NCI-H2107 treated with DMSO at 0.1 percent for 48 hours (cell line): ENCODE measurements around the gene SLC19A1.

Experiments
- DNase-seq: peaks from one replicate; lab custom pipeline; 2025; ENCODE audit not compliant: unreplicated experiment; lab: John Stamatoyannopoulos, UW

The SLC19A1 gene

DNA sequence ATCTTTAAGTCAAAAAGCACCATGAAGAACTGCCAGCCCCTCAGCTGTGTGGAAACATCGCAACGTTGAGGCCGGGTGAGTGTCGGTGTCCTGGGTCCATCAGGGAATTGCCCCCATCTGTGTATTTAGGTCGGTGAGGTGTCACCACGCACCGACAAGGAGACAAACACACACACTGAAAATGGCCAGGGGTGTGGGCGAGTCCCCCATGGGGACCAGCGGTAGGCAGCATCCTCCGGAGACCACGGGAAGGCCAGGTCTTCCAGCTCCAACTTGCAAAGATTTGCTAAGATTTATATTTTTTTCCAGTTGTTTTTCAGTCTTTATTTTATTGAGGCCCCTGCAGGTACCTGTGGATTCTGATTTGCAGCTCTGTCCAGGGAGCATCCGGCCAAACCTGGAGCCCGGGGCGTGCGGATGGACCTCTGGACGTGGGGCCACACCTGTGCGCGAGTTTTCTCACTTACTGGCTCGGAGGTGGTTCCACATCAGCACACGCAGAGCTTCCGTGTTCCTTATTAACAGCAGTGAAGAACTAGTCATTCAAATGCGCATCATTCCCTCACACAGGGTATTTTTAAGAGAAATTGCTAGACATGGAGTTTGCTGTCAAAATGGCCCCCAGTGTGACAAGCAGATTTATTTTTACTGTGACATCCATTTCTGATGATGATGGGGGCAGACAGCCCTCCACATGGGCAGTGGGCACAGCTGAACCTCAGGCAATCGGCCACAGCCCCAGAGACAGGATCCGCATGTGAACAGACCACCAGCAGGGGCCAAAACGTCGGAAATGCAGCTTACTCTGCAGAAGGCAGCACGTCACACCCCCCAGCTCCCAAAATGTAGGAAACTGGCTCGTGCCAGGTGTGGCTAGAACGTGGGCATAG is 17.2 kb upstream of the SLC19A1 start:
- no peak for DNase-seq

DNA sequence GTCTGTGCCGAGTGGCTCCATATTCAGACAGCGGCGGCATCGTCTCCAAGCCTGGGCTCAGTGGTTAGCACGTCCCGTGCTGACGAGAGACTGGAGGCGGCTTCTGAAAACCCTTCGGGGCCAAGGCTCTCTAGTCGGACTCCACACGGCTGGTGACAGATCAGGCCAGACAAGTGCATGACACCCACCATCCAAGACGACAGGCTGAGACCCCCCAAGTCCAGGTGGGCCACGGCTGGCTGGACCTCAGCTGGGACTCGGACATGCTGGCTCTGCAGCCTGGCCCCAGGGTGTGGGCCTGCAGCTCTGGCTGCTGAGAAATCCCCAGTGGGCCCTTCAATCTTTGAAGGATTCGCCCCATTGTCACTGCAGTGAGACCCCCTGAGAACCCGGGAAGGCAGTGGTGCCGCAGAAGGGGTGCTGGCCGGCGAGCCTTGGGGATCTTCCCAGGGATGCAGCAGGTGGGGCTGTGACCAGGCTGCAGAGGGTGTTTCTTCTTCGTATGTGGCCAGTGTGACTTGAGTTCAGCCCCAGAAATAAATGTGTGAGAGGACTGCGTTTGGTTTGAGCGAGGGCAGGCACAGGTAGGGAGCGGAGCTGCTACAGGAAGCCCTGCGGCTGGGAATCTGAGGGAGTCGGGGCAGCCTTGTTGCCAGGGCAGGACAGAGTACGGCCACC is 15.9 kb upstream of the SLC19A1 start:
- no peak for DNase-seq

DNA sequence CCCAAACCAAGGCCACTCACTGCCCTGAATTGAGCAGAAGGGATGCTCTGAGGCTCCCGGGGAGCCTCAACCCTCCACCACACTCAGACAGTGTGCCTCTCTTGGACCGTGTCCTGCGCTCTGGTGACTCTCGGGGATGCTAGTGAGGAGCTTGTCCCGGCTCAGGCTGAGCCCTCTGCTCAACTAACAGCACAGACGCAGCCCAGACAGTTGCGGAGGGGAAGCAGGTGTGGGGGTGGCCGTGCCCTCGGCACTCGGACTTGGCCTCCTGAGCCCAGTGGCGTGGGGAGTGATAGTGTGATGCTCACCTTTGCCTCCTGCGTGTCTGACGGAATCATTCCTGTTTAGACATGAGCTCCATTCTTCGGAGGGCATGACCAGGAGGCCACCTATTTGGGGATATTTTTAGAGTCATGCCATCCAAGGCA is 15.4 kb upstream of the SLC19A1 start:
- DNase-seq, result no peak

DNA sequence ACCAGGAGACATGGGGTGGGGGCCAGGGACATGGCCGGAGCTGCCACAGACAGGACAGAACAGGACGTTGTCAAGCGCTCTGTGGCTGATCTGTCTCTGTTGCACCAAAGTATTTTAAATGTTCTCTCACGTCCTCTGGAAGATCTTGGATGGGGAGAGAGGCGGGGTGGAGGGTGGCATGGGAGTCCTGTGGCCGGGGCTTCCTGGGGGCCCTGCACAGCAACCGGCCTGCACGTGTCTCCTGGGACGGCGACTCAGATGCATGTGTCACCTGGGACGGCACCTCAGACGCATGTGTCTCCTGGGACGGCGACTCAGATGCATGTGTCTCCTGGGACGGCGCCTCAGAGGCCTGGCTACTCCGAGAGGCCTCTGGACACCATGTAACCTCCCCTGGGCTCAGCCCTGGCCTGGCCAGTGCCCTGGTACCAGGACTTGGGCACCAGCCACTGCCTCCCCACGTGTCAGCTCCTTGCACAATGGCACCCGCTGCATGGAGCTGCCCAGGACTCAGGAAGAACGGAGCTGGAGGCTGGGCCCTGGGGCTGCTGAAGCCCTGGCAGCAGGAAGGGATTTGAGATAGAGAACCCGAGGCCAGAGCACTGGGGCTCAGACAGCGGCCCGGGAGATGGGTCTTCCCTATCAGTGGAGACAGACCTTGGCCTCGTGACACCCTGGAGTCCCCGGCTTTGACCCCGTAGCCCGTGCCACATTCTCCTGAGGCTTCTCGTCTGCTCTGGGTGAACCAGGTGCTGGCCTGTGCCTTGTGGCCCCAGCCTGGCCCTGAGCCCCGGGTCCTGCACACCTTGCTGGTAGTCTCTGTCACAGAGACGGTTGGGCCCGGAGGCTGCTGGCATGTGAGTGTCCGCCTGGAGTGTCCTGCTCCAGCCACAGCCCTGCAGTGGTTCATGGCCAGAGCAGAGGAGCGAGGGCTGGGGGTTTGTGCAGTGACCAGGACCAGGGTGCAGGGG is 14.7 kb upstream of the SLC19A1 start:
- no peak for DNase-seq

DNA sequence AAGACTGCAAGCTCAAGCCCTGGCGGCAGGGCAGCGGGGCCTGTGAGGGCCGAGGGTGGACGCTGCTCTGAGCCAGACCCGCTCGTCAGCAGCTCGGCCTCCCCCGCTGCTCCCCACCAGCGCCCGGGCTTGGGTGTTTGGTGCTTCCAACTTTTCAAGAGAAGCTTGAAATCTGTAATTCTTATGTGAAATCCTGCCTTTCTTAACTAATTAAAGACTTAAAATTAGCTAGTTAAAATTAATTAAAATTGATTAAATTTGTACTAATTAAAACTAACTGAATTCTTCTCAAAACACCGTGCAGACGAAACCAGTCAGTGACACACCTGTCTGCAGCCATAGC is 14.0 kb upstream of the SLC19A1 start:
- DNase-seq, result no peak

DNA sequence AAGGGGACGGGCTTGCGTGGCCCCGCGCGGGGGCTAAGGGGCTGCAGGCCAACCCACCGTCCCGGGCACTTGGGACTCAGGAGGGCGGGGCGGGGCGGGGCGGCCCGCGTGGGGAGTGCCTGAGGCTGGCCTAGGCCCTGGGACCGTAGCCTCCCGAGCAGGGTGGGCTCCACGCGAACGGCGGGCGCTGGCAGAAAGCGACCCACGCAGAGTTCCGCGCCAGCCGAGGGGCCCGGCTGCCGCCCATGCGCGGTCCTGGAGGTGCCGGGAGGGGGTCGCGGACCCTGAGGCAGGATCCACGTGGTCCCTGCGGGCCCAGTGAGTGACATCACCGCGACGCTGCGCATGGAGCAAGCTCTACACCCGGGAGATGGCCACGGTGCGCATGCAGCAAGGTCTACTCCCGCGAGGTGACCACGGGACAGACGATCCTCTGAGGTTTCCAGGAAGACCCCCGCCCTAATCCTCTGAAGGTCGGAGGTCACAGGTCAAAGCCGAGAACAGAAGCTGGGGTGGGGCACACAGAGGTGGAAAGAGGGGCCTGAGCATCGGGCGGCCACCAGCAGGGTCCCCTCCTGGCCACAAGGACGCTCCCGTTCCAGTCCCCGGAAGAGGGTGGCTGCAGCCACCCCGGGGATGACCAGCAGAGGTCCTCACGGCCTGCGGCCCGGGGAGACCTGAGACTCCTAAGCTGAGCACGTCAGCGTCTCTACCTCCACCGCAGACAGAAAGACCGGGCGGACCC is 13.5 kb upstream of the SLC19A1 start:
- peak; percentile 9 for DNase-seq

DNA sequence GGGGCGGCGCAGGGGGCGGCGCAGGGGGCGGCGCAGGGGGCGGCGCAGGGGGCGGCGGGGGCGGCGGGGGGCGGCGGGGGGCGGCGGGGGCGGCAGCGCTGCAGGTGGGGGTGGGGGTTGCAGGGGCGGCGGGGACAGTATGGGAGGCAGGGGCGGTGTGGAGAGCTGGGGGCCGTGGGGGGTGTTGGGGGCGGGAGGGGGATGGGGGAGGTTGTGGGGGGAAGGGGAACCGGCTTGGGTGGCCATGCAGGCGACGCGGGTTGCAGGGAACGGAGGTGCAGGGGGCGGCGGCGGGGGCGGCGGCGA is 13.0 kb upstream of the SLC19A1 start:
- DNase-seq, result no peak

DNA sequence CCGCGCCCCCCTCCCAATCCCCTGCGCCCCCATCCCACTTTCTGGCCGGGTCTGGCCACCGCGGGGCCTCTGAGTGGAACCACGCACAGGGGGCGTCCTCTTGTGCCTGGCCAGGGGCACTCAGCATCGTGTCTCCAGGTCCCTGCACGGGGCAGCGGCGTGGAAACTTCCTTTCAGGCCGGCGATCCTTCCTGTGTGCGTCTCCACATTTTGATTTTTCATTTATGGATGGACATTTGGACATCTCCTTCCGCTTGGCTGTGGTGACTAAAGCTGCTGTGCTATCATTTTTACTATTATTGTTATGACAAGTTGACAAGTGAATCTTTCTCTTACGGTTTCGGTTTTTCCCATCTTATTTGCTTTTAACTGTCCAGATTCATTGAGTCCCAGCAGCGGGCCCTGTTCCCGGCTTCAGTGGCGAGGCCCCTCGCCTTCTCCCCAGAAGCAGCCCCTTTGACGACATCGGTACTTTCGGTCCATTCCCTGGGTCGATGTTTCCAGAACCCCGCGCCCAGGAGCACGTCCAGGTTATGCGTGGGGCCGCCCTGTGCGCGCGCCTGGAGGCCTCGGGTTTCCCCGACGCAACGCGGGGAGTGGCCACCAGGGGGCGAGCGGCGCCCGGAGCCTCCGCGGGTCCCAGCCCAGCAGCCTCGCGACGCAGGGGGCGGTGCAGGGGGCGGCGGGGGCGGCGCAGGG is 12.4 kb upstream of the SLC19A1 start:
- peak; percentile 26 for DNase-seq

DNA sequence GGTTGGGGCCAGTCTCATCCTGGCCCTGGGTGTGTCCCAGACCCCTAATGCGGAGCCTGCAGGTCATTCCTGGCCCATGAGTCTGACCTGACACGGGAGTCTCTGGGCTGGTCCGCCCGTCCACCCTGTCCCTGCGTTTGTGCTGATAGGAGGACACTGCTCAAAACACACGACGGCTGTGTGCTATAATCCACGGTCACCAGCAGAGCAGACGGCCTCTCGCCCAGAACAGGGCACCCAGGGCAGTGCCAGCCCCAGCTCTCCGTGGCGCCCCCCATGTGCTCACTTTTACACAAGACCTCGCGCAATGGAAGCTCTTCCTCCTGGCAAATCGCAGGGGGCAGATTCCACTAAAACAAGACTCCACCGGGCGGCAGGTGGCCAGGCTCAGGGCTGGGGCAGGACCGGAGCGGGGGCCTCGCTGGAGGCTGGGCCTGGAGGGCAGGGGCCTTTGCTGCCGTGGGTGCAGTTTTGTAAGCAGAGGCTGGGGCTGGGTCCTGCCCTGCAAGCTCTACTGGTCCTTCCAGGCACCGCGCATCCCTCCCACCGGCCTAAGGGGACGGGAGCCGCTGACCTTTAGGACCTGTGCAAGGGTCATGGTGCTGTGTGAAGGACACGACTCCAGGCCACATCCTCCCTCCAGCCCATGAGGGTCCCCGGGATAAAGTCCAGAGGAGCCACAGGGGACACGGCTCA is 10.6 kb upstream of the SLC19A1 start:
- DNase-seq, result no peak

DNA sequence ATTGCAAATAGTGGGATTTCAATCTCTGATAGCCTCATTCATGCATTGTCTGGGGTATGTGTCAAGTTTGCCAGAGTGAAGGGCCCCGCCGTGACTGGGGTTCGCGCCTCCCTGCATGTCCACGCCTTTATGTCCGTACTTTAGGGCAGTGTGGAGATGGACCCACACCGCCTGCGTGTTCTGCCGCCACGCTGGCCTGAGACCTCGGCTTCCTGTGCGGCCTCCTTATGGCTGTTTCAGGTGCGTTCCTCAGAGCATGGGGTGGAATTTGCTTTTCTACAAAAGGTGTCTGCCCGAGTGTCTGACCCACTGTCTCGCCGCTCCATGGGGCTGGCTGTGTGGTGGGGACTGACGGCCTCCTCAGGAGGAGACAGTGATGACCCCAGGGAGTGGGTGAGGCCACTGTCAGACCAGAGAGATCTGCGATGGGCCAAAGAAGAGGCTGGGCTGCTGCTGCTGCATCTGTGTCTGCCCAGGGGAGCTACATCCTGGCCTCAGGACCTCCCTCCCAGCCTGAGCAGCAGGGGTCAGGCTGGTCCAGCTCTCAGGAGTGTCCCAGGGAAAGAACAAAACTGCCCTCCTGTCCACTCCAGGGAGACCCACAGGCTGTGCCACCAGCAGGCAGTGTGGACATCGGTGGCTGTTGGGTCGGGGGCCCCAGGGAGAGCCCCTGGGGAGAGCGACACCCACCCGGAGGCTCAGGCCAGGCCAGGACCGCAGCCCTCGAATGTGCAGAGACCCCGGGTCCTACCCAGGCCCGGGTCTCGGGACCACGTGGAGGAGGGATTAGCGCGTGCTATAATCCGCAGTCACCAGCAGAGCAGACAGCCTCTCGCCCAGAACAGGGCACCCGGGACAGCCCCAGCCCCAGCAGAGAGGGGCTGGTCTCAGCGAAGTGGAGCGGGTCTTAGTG is 9.8 kb upstream of the SLC19A1 start:
- DNase-seq, result no peak

DNA sequence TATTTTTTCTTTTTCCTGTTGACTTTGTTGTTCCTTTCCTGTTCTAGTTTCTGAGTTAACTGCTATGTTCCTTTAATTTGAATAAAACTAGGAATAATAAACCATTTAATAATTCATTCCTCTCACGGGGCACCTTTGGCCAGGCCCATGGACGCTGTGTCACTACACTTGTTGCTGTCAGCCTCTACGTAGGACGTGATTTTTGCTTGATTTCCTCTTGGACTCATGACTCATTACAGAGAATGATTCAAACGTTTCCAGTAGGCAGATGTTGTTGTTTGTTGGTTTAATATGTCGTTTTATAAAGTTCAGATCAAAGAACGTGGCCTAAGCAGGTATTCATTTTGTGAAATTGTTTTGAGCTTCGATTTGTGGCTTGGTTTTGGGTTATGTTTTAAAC is 9.1 kb upstream of the SLC19A1 start:
- DNase-seq, result no peak

DNA sequence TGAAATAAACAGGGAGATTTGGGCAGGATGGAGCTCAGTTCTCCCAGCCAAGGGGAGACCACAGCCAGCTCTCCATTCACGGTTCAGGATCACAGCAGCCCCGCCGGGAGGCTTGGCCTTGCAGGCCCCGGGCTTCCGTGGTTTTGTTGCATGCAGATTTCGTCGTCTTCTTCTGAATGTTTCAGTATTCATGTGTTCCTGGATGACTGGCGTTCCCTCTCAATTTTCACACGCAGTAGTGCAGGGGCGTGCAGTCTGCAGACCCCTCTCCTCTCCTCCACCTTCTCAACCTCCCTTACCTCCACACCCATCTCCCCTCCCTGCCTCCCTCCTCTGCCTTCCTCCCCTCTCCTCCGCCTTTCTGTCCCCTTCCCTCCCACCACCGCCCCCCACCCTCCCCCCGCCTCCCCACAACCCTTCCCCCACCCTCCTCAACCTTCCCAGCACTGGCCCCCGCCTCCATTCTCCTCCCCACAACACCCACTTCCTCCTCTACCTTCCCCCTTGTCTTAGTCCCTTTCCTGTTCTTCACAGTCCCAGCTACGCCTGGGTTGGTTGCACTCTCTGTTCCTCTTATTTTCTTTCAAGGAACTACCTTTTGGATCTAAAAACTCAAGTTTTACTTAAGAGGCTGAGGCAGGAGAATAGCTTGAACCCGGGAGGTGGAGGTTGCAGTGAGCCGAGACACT is 8.4 kb upstream of the SLC19A1 start:
- no peak for DNase-seq

DNA sequence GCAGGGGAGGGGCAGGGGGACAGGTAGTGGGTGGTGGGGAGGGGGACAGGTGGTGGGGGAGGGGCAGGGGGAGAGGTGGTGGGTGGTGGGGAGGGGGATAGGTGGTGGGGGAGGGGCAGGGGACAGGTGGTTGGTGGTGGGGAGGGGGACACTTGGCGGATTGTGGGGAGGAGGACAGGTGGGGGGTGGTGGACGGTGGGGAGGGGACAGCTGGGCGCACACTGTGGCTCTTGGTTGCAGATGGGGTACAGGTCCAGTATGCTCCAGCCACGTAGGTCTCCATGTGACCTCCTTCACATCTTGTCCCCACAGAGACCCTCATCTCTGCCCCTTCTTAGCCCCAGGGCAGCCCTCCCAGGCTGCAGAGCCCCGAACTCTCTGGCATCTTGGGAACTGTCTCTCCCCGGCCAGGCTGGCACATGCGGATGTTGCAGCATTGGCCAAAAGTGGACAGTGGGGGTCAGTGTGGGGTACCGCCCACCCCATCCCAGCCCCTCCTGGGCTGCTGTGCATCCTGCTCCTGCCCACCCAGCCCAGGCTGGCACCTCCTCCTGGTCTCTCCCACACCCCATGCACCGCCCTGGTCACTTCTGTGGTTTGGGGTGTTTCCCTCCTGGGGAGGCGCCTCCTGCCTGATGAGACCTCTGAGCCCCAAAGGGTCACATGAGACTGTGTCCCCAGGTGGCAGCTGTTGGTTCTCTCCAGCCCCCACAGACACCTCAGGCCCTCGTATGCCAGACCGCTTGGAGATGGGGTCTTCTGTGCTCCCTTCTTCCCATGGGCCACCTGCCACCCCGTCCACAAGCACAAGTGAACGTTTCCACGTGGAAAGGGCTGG is 7.6 kb upstream of the SLC19A1 start:
- no peak for DNase-seq

DNA sequence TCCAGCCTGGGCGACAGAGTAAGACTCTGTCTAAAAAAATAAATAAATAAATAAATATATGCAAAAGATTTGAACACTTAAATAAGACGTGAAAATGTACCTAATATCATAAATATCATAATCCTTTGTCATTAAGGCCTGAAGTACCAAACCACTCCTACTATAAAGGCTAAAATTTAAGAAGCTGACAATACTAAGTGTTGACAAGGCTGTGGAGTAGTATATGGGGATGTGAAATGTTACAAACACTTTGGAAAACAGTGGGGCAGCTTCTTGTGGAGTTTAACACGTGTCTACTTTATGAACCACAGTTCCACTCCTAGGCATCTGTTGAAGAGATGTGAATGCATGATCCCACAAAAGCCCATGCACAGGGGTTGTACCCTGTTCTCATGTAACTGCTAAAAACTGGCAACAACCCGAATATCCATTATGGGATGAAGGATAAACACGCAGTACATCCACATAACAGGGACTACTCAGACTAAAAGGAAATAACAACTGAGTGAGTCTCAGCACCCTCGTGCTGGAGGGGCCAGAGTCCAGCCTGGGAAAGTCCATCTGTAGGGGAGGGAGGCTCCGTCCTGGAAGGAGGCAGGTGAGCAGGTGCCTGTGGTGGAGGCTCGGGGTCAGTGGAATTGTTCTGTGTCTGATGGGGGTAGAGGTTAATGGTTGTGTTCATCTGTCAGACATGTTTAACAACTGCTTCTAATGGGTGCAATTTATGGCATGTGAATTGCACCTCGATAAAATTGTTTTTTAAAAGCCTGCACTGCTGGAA is 6.7 kb upstream of the SLC19A1 start:
- no peak for DNase-seq

DNA sequence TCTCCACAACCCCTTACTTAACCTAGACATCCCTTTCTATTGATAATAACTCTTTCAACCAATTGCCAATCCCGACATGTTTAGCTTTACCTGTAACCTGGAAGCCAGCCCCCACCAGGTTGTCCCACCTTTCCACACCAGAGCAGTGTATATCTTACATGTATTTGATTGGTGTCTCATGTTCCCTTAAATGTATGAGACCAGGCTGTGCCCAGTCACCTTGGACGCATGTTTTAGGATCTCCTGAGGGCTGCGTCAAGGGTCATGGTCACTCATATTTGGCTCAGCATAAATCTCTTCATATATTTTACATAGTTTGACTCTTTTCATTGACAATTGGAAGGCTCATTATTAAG is 5.3 kb upstream of the SLC19A1 start:
- no peak for DNase-seq
